Hindlimb muscle (tissue), 1 donor: ENCODE measurements around the gene MTREX. TPM values are rescaled to one million over a fixed set of nuclear protein-coding genes. Genes with fewer than 3 reads are reported as not detected.

ENCODE experiments used
- polyA plus RNA-seq: library from polyadenylated mRNA; unstranded; fragments of 120-200 nt; gene quantifications from one replicate; pipeline ENCODE4 v1.2.1, GENCODE V29; 2013; ENCODE audit not compliant: insufficient read length

The MTREX gene
- polyA plus RNA-seq, 1 donor, result 58.0 TPM

Other genes with a start within 250 kb of the MTREX start
- 0.36 TPM for gene GZMA, start 205.3 kb upstream of the MTREX start, polyA plus RNA-seq
- gene GPX8, start 147.8 kb upstream of the MTREX start, polyA plus RNA-seq, result 45.2 TPM
- 0.12 TPM for gene CDC20B, start 134.8 kb upstream of the MTREX start, polyA plus RNA-seq
- not detected for gene MCIDAS, start 80.7 kb upstream of the MTREX start, polyA plus RNA-seq
- gene CCNO, start 74.4 kb upstream of the MTREX start, polyA plus RNA-seq, result 0.39 TPM
- gene DHX29, start 295 bp upstream of the MTREX start, polyA plus RNA-seq, result 27.8 TPM
- 62.9 TPM for gene PLPP1, start 227.0 kb downstream of the MTREX start, polyA plus RNA-seq